Measurements from ENCODE around the gene TERT. TPM values are rescaled to one million over a fixed set of nuclear protein-coding genes. Genes with fewer than 3 reads are reported as not detected.

Gene TERT
- total RNA-seq, 2 experiments from 2014 or later, result 10.1 to 13.1 TPM

DNA sequence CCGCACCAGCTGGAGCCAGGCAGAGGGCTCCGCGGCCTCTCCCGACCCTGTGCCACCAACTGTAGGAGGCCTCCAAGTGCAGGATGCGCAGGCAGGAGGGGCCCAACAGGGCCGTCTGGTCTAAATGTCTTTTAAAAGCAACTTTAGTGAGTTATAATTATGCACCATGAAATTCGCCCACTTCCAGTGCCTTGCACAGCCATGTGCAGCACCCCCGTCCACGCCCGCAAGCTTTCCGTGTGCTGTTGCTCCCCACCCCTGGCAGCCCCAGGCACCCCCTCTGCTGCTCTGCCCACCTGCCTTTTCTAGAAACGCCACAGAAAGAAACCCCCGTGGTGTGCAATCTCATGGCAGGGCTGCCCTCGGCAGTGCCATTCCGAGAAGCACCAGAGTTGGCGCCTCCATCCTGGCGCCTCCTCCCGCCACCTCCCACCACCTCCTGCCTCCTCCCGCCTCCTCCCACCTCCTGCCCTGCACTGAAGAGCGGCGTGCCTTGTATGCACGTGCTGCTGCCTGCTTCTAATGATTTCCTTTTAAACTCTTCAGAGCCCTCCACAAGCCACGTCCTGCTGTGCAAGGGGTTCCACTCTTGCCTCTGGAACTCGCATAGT lies 77.2 kb downstream of the TERT start:
- intact Hi-C loops (cut with micrococcal nuclease), result no loop called here
- Mint-ChIP-seq H3K27ac (no peak overlapping the region), H3K36me3 (ENCODE audit: low read depth) (no peaks in the 10 kb centered on the region), H3K4me3 (no peak overlapping the region), H3K9me3 (no peaks in the 10 kb centered on the region), H3K27me3 (ENCODE audit: low read depth) (no peaks in the 10 kb centered on the region), H3K4me1 (ENCODE audit: low read depth) (peaks cover 4% of the 10 kb centered on the region)
- peak; percentile 10 for DNase-seq
- CTCF ChIA-PET, result no interaction called here

DNA sequence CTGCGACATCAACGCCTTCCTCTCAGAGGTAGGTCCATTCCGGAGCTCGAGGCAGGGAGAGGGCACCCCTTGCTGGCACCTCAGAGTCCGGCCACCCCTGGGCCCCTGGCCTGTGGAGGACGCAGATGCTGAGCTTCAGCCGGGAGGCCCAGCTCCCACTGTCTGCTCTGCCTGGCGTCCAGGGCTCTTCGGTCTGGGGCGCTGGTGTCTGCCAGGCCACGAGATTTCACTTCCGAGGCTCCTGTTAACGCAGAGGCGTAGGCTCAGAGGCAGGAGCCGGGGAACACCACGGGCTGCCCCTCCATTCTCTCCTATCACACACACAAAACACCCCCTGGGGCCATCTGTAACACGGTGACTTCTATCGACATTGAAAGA lies 78.0 kb downstream of the TERT start:
- H3K27me3 Mint-ChIP-seq (ENCODE audit: low read depth), result no peaks in the 10 kb centered on the region
- H3K9me3 Mint-ChIP-seq, result no peaks in the 10 kb centered on the region
- no peak overlapping the region for H3K4me3 Mint-ChIP-seq
- no peak for DNase-seq
- intact Hi-C loops (cut with micrococcal nuclease), result no loop called here
- no peaks in the 10 kb centered on the region for H3K36me3 Mint-ChIP-seq (ENCODE audit: low read depth)
- CTCF ChIA-PET, result interaction anchor here (0.5 kb wide), 1 partner anchor 222 kb away, joined by 3 read pairs; no protein-coding TSS in a partner anchor
- no peak overlapping the region for H3K27ac Mint-ChIP-seq
- H3K4me1 Mint-ChIP-seq (ENCODE audit: low read depth), result peaks cover 4% of the 10 kb centered on the region

DNA sequence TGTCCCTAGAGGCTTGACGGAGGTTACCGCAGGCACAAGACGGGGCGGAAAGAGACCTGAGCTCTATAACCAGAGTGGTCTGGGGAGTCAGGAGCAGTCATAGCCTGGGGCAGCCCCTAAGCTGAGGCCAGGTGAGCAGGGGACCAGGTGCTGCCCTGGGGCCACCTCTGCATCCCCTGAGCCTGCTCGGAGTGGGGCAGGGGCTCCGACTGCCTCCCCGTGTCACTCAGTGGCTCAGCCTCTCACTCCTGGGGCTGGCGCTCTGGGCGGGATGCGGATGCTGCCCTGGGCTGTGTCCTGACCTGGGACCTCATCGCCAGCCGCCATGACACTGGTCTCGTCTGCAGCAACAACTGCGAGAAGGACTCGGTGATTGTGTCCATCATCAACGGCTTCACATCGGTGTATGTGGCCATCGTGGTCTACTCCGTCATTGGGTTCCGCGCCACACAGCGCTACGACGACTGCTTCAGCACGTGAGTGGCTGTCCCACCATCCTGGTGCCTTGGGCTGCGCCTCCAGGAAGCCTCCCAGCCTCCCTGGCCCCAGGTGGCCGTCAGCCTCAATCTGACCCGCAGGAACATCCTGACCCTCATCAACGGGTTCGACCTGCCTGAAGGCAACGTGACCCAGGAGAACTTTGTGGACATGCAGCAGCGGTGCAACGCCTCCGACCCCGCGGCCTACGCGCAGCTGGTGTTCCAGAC lies 78.5 kb downstream of the TERT start:
- DNase-seq, result no peak
- intact Hi-C loops (cut with micrococcal nuclease), result no loop called here
- peaks cover 4% of the 10 kb centered on the region for H3K4me1 Mint-ChIP-seq (ENCODE audit: low read depth)
- no peaks in the 10 kb centered on the region for H3K27me3 Mint-ChIP-seq (ENCODE audit: low read depth)
- CTCF ChIA-PET, result interaction anchor here (0.5 kb wide), 1 partner anchor 222 kb away, joined by 3 read pairs; no protein-coding TSS in a partner anchor
- H3K36me3 Mint-ChIP-seq (ENCODE audit: low read depth), result no peaks in the 10 kb centered on the region
- no peaks in the 10 kb centered on the region for H3K9me3 Mint-ChIP-seq
- no peak overlapping the region for H3K27ac Mint-ChIP-seq
- H3K4me3 Mint-ChIP-seq, result no peak overlapping the region

DNA sequence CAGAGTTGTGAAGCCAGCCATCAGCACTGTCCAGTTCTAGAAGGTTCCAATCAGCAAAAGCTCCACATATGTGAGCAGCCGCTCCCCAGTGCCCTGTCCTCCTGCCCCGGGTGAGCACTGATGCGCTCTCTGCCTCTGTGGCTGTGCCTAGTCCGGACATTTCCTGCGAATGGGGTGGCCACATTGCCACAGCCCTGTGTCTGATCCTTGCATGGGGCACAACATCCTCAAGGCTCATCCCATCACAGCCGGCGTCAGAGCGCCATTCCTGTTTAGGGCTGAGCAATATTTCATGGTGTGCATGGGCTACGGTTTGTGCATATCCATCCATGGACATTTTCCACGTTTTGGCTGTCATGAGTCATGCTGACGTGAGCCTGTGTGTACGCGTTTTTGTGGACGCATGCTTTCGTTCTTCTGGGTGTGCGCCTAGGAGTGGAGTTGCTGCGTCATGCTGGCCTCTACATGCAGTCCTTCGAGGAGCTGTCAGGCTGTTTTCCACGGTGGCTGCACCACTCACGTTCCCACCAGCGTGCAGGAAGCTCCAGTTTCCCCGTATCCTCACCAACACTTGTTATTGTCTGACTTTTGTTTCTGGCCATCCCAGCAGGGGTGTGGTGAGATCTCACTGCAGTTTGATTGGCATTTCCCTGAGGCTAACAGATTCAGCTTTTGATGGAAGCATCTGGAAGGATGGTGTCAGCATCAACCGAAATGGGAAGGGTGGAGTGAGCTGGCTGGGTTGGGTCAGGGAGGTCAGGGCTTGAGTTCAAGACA lies 79.4 kb downstream of the TERT start:
- no peaks in the 10 kb centered on the region for H3K27me3 Mint-ChIP-seq (ENCODE audit: low read depth)
- no peak for DNase-seq
- intact Hi-C loops (cut with micrococcal nuclease), result no loop called here
- H3K9me3 Mint-ChIP-seq, result no peaks in the 10 kb centered on the region
- CTCF ChIA-PET, result interaction anchor here (1.0 kb wide), 1 partner anchor 75 kb away, joined by 3 read pairs; no protein-coding TSS in a partner anchor
- no peak overlapping the region for H3K4me3 Mint-ChIP-seq
- no peaks in the 10 kb centered on the region for H3K36me3 Mint-ChIP-seq (ENCODE audit: low read depth)
- peak overlapping the region; percentile 25 for H3K27ac Mint-ChIP-seq
- peaks cover 4% of the 10 kb centered on the region for H3K4me1 Mint-ChIP-seq (ENCODE audit: low read depth)

DNA sequence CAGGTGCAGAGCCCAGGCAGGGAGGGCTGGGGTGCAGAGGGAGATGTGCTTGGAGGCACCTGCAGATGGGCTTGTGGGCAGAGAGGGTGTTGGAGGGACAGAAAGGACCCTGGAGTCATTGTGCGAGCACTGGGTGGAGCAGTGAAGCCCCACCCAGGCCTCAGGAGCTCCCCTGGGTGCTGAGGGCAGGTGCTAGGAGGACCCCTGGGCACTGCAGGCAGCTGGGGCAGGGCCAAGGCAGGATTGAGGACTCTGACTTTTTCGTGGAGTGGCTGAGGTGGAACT lies 80.0 kb downstream of the TERT start:
- Mint-ChIP-seq H3K9me3 (no peaks in the 10 kb centered on the region), H3K27me3 (ENCODE audit: low read depth) (no peaks in the 10 kb centered on the region), H3K36me3 (ENCODE audit: low read depth) (no peaks in the 10 kb centered on the region), H3K4me3 (no peak overlapping the region), H3K4me1 (ENCODE audit: low read depth) (peaks cover 4% of the 10 kb centered on the region), H3K27ac (no peak overlapping the region)
- DNase-seq, result no peak
- CTCF ChIA-PET, result interaction anchor here (1.0 kb wide), 1 partner anchor 74 kb away, joined by 3 read pairs; no protein-coding TSS in a partner anchor
- intact Hi-C loops (cut with micrococcal nuclease), result no loop called here

DNA sequence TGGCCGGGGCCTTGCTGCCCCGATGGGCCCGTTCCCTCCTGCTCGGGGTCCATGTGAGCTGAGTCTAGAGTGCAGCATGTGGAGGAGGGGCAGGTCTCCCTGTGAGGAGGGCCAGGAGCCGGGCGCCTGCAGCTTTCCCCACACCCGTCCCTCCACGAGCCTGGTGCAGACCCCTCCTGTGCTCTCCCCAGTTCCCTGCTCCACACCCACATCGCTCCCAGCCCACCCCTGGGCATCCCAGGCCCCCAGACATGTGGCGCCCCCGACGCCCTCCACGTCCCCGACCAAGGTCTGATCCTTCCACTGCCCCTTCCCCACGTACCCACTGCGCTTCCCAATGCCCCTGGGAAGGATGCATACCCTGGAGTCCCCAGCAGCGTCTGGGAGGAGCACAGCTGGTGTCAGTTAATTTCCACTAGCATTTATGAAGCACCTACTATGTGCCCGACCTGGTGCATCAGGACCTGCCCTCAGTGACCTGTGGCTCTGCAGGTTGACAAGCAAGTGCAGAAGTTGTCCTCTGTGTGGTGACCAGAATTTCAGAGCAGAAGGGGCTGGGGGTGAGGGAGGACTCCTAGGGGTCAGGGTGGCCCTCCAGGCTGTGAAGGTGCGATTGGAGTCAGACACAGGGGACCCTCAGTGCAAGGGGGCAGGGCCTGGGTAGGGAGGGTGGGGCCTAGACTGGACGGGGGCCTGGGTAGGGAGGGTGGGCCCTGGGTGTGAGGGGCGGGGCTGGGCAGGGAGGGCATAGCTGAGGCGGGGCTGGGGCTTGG lies 80.5 kb downstream of the TERT start:
- Mint-ChIP-seq H3K36me3 (ENCODE audit: low read depth) (no peaks in the 10 kb centered on the region), H3K9me3 (no peaks in the 10 kb centered on the region), H3K4me1 (ENCODE audit: low read depth) (peaks cover 4% of the 10 kb centered on the region), H3K4me3 (no peak overlapping the region), H3K27ac (no peak overlapping the region), H3K27me3 (ENCODE audit: low read depth) (no peaks in the 10 kb centered on the region)
- CTCF ChIA-PET, result interaction anchor here (1.0 kb wide), 1 partner anchor 74 kb away, joined by 3 read pairs; no protein-coding TSS in a partner anchor
- intact Hi-C loops (cut with micrococcal nuclease), result no loop called here
- no peak for DNase-seq

DNA sequence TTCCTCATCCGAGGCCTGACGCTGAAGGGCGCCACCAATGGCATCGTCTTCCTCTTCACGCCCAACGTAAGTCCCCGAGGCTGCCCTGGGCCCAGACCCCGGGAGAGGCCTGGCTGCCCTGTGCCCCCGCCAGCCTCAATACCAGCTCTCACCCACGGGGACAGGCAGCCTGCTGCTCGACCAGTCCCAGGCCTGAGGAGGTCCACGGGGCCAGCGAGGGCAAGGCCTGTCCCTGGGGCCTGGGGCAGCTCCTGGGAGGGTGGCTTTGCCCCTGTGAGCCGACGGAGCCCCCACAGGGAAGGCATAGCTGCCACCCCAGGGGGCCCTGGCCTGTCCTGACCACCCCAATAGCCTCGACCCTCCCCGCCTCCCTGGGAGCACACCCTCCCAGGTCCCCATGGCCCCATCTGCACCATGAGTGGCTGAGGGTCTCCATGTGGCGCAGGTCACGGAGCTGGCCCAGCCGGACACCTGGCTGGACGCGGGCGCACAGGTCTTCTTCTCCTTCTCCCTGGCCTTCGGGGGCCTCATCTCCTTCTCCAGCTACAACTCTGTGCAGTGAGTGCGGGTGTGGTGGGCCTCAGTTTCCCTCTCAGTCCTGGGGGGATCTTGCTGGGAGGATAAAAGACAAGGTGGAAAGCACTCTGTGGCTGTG lies 81.2 kb downstream of the TERT start:
- H3K36me3 Mint-ChIP-seq (ENCODE audit: low read depth), result no peaks in the 10 kb centered on the region
- no peaks in the 10 kb centered on the region for H3K27me3 Mint-ChIP-seq (ENCODE audit: low read depth)
- H3K4me3 Mint-ChIP-seq, result no peak overlapping the region
- no peaks in the 10 kb centered on the region for H3K9me3 Mint-ChIP-seq
- peaks cover 4% of the 10 kb centered on the region for H3K4me1 Mint-ChIP-seq (ENCODE audit: low read depth)
- CTCF ChIA-PET, result no interaction called here
- intact Hi-C loops (cut with micrococcal nuclease), result no loop called here
- DNase-seq, result no peak
- H3K27ac Mint-ChIP-seq, result no peak overlapping the region

DNA sequence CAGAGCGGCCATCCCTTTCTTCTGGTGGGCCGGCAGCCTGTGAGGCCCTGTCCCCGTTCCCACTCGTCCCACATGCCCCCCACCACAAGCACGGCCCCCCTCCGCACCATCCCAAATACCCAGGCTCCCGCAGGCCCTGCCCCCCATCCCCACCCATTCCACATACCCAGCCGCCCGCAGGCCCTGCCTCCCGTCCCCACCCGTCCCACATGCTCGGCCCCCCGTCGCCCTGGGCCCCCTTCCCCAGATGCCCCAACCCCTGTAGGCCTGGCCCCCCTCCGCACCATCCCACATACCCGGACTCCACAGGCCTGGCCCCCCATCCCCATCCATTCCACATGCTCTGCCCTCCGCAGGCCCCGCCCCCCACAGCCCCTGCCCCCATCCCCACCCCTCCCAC lies 82.0 kb downstream of the TERT start:
- Mint-ChIP-seq H3K27me3 (ENCODE audit: low read depth) (no peaks in the 10 kb centered on the region), H3K36me3 (ENCODE audit: low read depth) (no peaks in the 10 kb centered on the region), H3K9me3 (no peaks in the 10 kb centered on the region), H3K4me1 (ENCODE audit: low read depth) (peaks cover 3% of the 10 kb centered on the region), H3K4me3 (no peak overlapping the region), H3K27ac (no peak overlapping the region)
- CTCF ChIA-PET, result no interaction called here
- intact Hi-C loops (cut with micrococcal nuclease), result no loop called here
- no peak for DNase-seq

DNA sequence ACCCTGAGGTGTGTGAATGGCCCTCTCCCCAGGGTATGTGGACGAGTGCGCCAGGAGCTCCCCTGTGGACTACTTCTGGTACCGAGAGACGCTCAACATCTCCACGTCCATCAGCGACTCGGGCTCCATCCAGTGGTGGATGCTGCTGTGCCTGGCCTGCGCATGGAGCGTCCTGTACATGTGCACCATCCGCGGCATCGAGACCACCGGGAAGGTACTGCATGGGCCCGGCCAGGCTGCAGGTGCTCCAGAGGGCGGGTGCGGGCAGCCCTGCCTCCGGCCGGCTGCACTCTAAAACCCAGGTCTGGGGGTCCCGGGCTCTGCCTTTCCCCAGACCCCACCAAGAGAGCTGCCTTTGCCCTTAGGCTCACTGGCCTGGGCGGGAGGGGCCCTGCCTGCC lies 82.6 kb downstream of the TERT start:
- no peaks in the 10 kb centered on the region for H3K27me3 Mint-ChIP-seq (ENCODE audit: low read depth)
- no peak overlapping the region for H3K4me3 Mint-ChIP-seq
- H3K27ac Mint-ChIP-seq, result no peak overlapping the region
- no peaks in the 10 kb centered on the region for H3K4me1 Mint-ChIP-seq (ENCODE audit: low read depth)
- H3K36me3 Mint-ChIP-seq (ENCODE audit: low read depth), result no peaks in the 10 kb centered on the region
- no peak for DNase-seq
- CTCF ChIA-PET, result no interaction called here
- intact Hi-C loops (cut with micrococcal nuclease), result no loop called here
- H3K9me3 Mint-ChIP-seq, result no peaks in the 10 kb centered on the region

DNA sequence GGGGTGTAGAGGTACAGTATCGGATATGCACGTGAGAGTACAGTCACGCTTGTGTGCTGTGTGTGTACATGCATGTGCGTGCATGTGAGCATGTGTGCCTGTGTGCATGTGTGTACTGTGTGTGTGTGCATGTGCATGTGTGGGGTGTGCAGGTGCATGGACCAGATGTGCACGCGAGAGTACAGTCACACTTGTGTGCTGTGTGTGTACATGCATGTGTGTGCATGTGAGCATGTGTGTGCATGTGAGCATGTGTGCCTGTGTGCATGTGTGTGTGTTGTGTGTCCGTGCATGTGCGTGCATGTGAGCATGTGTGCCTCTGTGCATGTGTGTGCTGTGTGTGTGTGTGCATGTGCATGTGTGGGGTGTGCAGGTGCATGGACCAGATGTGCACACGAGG lies 83.2 kb downstream of the TERT start:
- no peak for DNase-seq
- no peaks in the 10 kb centered on the region for H3K27me3 Mint-ChIP-seq (ENCODE audit: low read depth)
- H3K4me3 Mint-ChIP-seq, result no peak overlapping the region
- H3K27ac Mint-ChIP-seq, result no peak overlapping the region
- no peaks in the 10 kb centered on the region for H3K4me1 Mint-ChIP-seq (ENCODE audit: low read depth)
- CTCF ChIA-PET, result no interaction called here
- H3K36me3 Mint-ChIP-seq (ENCODE audit: low read depth), result no peaks in the 10 kb centered on the region
- H3K9me3 Mint-ChIP-seq, result no peaks in the 10 kb centered on the region
- intact Hi-C loops (cut with micrococcal nuclease), result no loop called here

DNA sequence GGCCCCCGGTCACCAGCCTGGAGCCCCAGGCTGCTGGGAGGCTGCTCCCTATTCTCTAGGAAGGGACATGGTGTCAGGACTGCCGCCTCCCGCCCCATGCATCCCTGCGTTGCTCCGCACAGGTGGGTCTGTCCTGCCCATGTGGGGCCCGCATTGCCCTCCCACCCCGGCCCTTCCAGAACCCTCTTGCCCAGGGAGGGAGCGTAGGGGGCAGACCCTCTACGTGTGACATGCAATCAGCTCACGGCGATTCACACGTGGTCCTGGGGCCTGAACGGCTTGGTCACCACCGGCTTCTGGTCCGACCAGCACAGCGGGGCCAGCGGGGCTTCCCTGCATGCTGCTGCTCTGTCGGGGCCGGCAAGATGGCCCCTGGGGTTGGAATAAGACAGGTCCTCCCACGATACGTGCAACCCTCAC lies 84.0 kb downstream of the TERT start:
- H3K27ac Mint-ChIP-seq, result no peak overlapping the region
- DNase-seq, result no peak
- CTCF ChIA-PET, result no interaction called here
- H3K36me3 Mint-ChIP-seq (ENCODE audit: low read depth), result no peaks in the 10 kb centered on the region
- no peak overlapping the region for H3K4me3 Mint-ChIP-seq
- H3K4me1 Mint-ChIP-seq (ENCODE audit: low read depth), result no peaks in the 10 kb centered on the region
- H3K27me3 Mint-ChIP-seq (ENCODE audit: low read depth), result no peaks in the 10 kb centered on the region
- no peaks in the 10 kb centered on the region for H3K9me3 Mint-ChIP-seq
- intact Hi-C loops (cut with micrococcal nuclease), result no loop called here

All from activated naive CD4-positive, alpha-beta T cell treated with anti-CD3 and anti-CD28 coated beads for 36 hours (primary cell).